Fibroblast of upper back skin (primary cell): ENCODE measurements around the gene LIN37.
"Not testable (repeated sequence)": the region's sequence is repeated elsewhere in the genome, so short reads cannot be mapped to it uniquely, and the experiment has no call there.

Experiments used
- DNase-seq: peaks from one replicate; pipeline ENCODE4 v3.0.0-alpha.2; 2013

The LIN37 gene

GRCh38 chr19:35755131-35755549 is 6.8 kb downstream of the LIN37 start:
- no peak for DNase-seq

GRCh38 chr19:35755550-35756376 is 7.4 kb downstream of the LIN37 start:
- peak; percentile 65 for DNase-seq

DNA sequence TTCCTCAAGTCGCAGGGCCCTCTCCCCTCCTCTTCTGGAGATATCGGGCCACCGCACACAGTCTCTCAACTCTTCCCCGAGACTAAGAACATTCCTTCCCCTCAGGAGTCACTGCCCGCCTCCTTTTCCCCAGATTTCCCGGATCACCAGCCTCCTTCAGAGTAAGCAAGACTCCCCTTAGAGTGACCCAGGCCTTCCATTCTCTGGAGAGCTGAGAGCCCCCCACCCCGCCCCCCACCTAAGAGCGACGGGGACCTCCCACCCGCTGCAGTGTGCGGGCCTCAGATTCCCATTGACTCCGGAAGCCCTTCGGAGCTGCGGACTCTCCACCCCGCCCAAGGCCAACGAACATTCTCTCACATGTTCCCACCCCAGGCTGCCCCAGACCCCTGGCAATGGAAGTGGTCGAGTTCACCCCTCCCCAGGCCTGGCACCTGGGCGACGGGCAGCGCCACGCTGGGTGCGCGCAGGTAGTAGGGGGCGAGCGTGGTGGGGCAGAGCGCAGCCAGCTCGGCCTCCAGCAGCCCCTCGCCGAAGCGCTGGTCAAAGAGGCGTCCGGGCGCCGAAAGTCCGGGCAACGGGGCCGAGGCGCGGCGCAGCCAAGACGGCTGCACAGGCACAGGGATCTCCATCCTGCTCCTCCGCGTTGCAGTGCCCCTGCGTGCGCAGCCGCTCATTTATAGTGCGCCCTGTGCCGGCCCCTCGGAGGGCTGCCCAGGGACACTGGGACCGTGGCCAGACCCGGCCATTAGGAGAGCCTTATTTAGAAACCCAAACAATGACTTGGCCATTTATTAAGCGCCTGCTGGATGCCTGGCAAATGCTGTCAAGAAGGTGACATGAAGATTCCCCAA is 8.2 kb downstream of the LIN37 start, which contains the start of gene HSPB6:
HSPB6 (minus strand) TSS at position 653 of the 854 bp plus-strand sequence; CDS start at position 632, 21 bp downstream.
- DNase-seq: peak; percentile 73

GRCh38 chr19:35757231-35757748 is 8.9 kb downstream of the LIN37 start:
- DNase-seq: peak; percentile 97

GRCh38 chr19:35757749-35758608 is 9.6 kb downstream of the LIN37 start, which contains the start of gene PROSER3:
Gene PROSER3, plus strand, starts transcription at chr19:35758176. Its CDS starts 40 bp downstream, at chr19:35758216.
- DNase-seq: peak; percentile 100

DNA sequence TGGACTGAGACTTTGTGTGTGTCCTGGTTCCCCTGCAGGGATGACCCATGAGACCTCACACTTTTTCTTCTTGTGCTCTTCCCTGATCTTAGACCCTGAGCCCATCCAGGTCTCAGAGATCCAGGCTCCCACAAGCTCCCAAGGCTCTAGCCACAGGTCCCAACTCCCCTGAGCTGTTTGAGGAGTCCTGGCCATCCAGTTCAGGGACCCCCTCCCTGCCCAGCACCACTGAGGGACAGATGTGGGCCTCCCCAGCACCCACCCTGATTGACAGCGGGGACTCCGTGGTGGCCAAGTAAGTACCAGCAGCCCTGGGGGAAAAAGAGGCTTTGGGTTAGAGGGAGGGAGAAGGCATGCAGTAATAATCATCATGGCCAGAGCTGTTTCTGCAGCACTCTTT is 11.3 kb downstream of the LIN37 start:
- no peak for DNase-seq

- DNase-seq: no peak
Measured at GRCh38 chr19:35760711-35761349, 12.5 kb downstream of the LIN37 start.

DNA sequence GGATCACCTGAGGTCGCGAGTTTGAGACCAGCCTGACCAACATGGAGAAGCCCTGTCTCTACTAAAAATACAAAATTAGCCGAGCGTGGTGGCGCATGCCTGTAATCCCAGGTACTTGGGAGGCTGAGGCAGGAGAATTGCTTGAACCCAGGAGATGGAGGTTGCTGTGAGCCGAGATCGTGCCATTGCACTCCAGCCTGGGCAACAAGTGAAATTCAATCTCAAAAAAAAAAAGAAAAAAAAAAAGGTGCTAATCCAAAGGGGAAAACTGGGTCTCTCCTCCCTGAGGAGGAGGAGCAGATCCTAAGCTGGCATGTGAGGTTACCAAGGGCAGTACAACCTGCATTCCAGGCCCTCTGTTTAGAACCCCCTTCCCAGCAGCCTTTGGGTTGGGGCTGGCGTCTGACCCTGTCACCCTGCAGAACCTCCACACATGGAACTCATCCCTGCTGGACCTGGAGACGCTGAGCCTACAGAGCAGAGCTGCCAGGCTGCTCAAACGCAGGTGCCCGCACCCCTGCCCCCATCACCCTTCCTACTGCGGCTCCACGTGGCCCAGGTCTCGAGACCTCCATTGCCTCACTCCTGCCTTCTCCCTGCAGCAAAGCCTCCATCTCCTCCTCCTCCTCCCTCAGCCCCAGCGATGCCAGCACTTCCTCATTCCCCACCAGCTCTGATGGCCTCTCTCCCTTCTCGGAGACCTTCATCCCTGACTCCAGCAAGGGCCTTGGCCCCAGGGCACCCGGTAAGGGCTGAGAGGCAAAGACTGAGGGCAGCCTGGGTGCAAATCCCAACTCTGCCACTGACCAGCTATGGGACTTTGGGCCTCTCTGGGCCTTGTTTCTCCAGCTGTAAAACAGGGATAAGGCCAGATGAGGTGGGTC is 16.3 kb downstream of the LIN37 start:
- no peak for DNase-seq

- no peak for DNase-seq
Measured at GRCh38 chr19:35766571-35767104, 18.3 kb downstream of the LIN37 start.

- DNase-seq: no peak
Measured at GRCh38 chr19:35767288-35768081, 19.1 kb downstream of the LIN37 start.

GRCh38 chr19:35768082-35768421 is 19.7 kb downstream of the LIN37 start:
- DNase-seq: no peak

GRCh38 chr19:35772362-35772761 is 24.0 kb downstream of the LIN37 start:
- DNase-seq: not testable (repeated sequence)

GRCh38 chr19:35773020-35773806 is 24.8 kb downstream of the LIN37 start:
- no peak for DNase-seq

DNA sequence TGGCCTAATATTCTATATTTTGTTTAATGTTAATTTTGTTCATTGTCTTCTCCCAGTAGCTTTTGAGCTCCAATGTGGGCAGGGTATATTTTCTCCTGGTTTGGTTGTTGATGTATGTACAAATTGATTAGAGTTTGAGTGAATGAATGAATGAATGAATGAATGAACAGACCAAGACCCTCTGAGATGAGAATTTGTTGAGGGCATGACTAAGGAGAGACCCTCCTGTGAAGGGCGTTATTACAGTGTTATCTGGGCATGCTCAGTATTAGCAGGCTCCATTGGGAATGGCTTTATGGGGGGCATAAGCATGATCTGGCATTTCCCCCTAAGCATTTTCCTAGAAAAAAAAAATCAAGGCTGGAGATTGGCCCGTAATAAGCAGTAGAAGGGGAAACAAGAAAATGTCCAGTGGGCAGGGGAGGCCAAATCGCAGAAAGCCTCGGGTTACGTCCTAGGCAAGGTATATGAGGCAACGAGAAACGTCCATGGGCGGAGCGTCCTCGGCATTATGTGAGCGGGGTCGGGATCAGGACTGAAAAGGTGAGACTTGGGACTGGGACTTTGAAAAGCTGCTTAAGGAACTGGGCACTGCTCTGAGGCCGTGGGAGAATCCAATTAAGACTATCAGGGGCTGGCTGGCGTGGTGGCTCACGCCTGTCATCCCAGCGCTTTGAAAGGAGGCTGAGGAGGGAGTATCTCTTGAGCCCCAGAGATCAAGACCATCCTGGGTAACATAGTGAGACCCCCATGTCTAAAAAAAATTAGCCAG is 26.1 kb downstream of the LIN37 start:
- DNase-seq: no peak

DNA sequence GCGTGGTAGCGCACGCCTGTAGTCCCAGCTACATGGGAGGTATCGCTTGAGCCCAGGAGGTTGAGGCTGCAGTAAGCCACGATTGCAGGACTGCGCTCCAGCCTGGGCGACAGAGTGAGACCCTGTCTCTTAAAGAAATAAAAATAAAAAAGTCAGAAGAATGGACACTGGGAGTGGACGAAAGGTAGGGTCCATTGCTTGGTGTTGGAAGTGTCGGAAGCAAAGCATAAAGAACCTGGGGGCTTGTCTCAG is 26.6 kb downstream of the LIN37 start:
- no peak for DNase-seq

- DNase-seq: peak; percentile 97
Measured at GRCh38 chr19:35775298-35776101, 27.1 kb downstream of the LIN37 start, which contains the start of gene ARHGAP33. Gene ARHGAP33, plus strand, starts transcription at chr19:35775564. Its CDS starts 95 bp downstream, at chr19:35775659.

DNA sequence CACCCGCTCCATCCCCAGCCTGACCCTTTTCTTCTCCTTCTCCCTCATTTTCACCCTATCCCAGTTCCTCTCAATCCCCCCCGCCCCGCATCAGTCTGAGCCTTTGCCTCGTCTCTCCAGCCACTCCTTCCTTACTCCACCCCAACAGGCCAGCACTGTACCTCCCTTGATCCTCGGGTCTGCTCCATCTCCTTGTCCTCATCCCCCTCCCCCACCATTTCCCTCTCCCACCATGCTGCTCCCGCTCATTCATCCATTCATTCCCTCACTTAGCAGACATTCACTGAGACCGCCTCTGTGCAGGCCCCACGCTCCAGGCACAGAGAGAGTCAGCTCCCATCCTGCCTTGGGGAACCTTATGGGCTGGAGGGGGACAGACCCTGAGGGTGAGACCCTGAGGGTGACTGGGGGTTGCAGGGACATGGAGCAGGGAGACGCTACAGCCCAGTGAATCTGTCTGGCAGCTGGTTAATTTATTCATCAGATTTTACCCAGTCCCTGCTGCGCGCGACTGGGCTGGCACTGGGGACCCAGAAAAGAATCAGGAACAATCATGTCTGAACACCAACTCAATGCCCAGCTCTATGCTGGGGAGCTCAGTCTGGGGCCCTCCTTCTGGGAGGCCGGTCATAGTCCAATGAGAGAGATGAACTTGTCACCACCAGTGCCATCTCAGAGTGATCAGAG is 27.9 kb downstream of the LIN37 start:
- no peak for DNase-seq
